B cell (primary cell): ENCODE data around the gene CAPZA2.
"Not testable (repeated sequence)": the region's sequence is repeated elsewhere in the genome, so short reads cannot be mapped to it uniquely, and the experiment has no call there.

Experiments used
- CTCF ChIP-seq: fragments of 200-600 bp; IDR thresholded peaks from one replicate; pipeline ENCODE4 v1.8.0; 2022; ENCODE audit warnings: antibody characterized with exemption, mild to moderate bottlenecking
- EZH2 ChIP-seq: IDR thresholded peaks from 2 replicates; pipeline ENCODE4 v1.6.1; 2012; ENCODE audit warnings: borderline replicate concordance, low read depth, mild to moderate bottlenecking, moderate library complexity, low read length; ENCODE audit not compliant: insufficient read depth, poor library complexity, severe bottlenecking

GRCh38 chr7:116936844-116937243, 74.5 kb downstream of the CAPZA2 start:
- TF ChIP-seq CTCF, EZH2: not testable (repeated sequence)
